PC-9 (cell line): ENCODE data around the gene NPM3. TPM values are rescaled to one million over a fixed set of nuclear protein-coding genes. Genes with fewer than 3 reads are reported as not detected.

Source experiments
- BruUV-seq: library from RNA; stranded (reverse); fragments of 400-500 nt; replicated peaks from 2 replicates; lab custom pipeline; 2021; lab: Mats Ljungman, UMichigan
- CTCF ChIA-PET: fragments of 300-600 bp; sonication (Branson Sonifier 250); formaldehyde crosslinking; loops from one replicate; lab custom pipeline; 2022; ENCODE audit warnings: antibody characterized with exemption; lab: Charles Lee
- POLR2A ChIA-PET: fragments of 300-600 bp; sonication (Branson Sonifier 250); formaldehyde crosslinking; loops from one replicate; lab custom pipeline; 2022; ENCODE audit warnings: antibody characterized with exemption; ENCODE audit not compliant: unreplicated experiment; lab: Charles Lee
- DNase-seq, 2 experiments: peaks; one replicate each; pipeline versions ENCODE4 v3.0.0 to v3.0.0-alpha.2; 2015 to 2022; ENCODE audit warnings: mixed read lengths in 1 of 2
- H2AFZ ChIP-seq: fragments of 200-600 bp; sonication (generic); 2 replicates; pipeline ENCODE4 v1.8.1; 2017; ENCODE audit warnings: antibody characterized with exemption
- H3F3A ChIP-seq: fragments of 200-600 bp; sonication (generic); 2 replicates; pipeline ENCODE4 v1.8.1; 2017; ENCODE audit warnings: antibody characterized with exemption, mild to moderate bottlenecking, low read depth; ENCODE audit not compliant: insufficient read depth
- H3K27ac ChIP-seq: fragments of 200-600 bp; sonication (generic); 2 replicates; pipeline ENCODE4 v1.6.1; 2016; ENCODE audit warnings: mixed run types
- H3K27me3 ChIP-seq: fragments of 200-600 bp; sonication (generic); 2 replicates; pipeline ENCODE4 v1.6.1; 2016; ENCODE audit warnings: low read depth, mixed run types; ENCODE audit not compliant: insufficient read depth
- H3K36me3 ChIP-seq: fragments of 200-600 bp; sonication (generic); 2 replicates; pipeline ENCODE4 v1.6.1; 2016; ENCODE audit warnings: low read depth, mixed run types
- H3K4me1 ChIP-seq: fragments of 200-600 bp; sonication (generic); replicated peaks from 2 replicates; pipeline ENCODE4 v1.6.1; 2016; ENCODE audit warnings: mixed run types; ENCODE audit not compliant: insufficient read depth
- H3K4me2 ChIP-seq: fragments of 200-600 bp; sonication (generic); 2 replicates; pipeline ENCODE4 v1.6.1; 2017; ENCODE audit warnings: mixed run types
- H3K4me3 ChIP-seq: fragments of 200-600 bp; sonication (generic); 2 replicates; pipeline ENCODE4 v1.6.1; 2016; ENCODE audit warnings: mixed run types
- H3K79me2 ChIP-seq: fragments of 200-600 bp; sonication (generic); 2 replicates; pipeline ENCODE4 v1.6.1; 2017; ENCODE audit warnings: low read depth, mixed run types
- H3K9me2 ChIP-seq: fragments of 200-600 bp; sonication (generic); 2 replicates; pipeline ENCODE4 v1.8.1; 2017; ENCODE audit warnings: mild to moderate bottlenecking; ENCODE audit not compliant: insufficient read depth
- H3K9me3 ChIP-seq: fragments of 200-600 bp; sonication (generic); 2 replicates; pipeline ENCODE4 v1.8.1; 2016; ENCODE audit warnings: low read depth; ENCODE audit not compliant: insufficient read depth
- H4K20me1 ChIP-seq: fragments of 200-600 bp; sonication (generic); 2 replicates; pipeline ENCODE4 v1.8.1; 2017; ENCODE audit not compliant: insufficient read depth
- CTCF ChIP-seq: fragments of 200-600 bp; sonication (generic); conservative IDR thresholded peaks from 2 replicates; pipeline ENCODE4 v1.6.1; 2017; ENCODE audit warnings: mixed run types, antibody characterized with exemption, mild to moderate bottlenecking, moderate library complexity
- EZH2 ChIP-seq: fragments of 200-600 bp; sonication (generic); IDR thresholded peaks from 2 replicates; pipeline ENCODE4 v1.8.0; 2017; ENCODE audit warnings: antibody characterized with exemption, low read depth
- intact Hi-C: fragments of 100-400 bp; cut with micrococcal nuclease; formaldehyde crosslinking; loops from one replicate; pipeline ENCODE4 v1.10.0; 2022; ENCODE audit not compliant: unreplicated experiment
- total RNA-seq: library from RNA; stranded (reverse); gene quantifications from 2 replicates; pipeline ENCODE4 v1.2.3, GENCODE V29; 2021

NPM3 gene
- total RNA-seq, 1 experiment from 2014 or later, result 36.1 TPM

- CTCF ChIA-PET, result no interaction called here
- TF ChIP-seq EZH2 (no peak), CTCF (no peak)
- Histone ChIP-seq H4K20me1 (no peaks in the 10 kb centered on the region), H3K27ac (0 out of 2 replicates have a peak overlapping the region, but pooled peaks have one; percentile 26), H3K9me3 (no peaks in the 10 kb centered on the region), H3K4me1 (0 out of 2 replicates have a peak, but pooled peaks cover 9% of the 10 kb centered on the region), H3K9me2 (no peaks in the 10 kb centered on the region), H3K79me2 (no peaks in the 10 kb centered on the region), H3F3A (no peaks in the 10 kb centered on the region; the same call in 1 of the 2 replicates), H3K4me2 (peak overlapping the region; percentile 73), H2AFZ (peak overlapping the region; percentile 69), H3K36me3 (no peaks in the 10 kb centered on the region), H3K27me3 (no peaks in the 10 kb centered on the region), H3K4me3 (peak overlapping the region; percentile 40; the same call in 1 of the 2 replicates)
- BruUV-seq, result no TSS peak
- peak; percentile 51 to 74 for DNase-seq
- intact Hi-C loops, result no loop called here
- POLR2A ChIA-PET, result no interaction called here
Measured at GRCh38 chr10:101830322-101831168, 47.3 kb upstream of the NPM3 start.

GRCh38 chr10:101829561-101830315, 46.5 kb upstream of the NPM3 start:
- Histone ChIP-seq H3K4me3 (no peak overlapping the region), H3K27me3 (no peaks in the 10 kb centered on the region), H3K4me2 (no peak overlapping the region), H3K9me3 (no peaks in the 10 kb centered on the region), H3K9me2 (no peaks in the 10 kb centered on the region), H3K79me2 (no peaks in the 10 kb centered on the region), H4K20me1 (no peaks in the 10 kb centered on the region), H2AFZ (no peak overlapping the region), H3K36me3 (no peaks in the 10 kb centered on the region), H3K27ac (no peak overlapping the region), H3K4me1 (0 out of 2 replicates have a peak, but pooled peaks cover 9% of the 10 kb centered on the region), H3F3A (no peaks in the 10 kb centered on the region; the same call in 1 of the 2 replicates)
- no TSS peak for BruUV-seq
- TF ChIP-seq EZH2 (no peak), CTCF (no peak)
- intact Hi-C loops, result no loop called here
- no peak for DNase-seq
- ChIA-PET POLR2A (interaction anchor here (0.7 kb wide), 1 partner anchor 11 kb away, joined by 9 read pairs; no protein-coding TSS in a partner anchor), CTCF (no interaction called here)

- BruUV-seq, result no TSS peak
- Histone ChIP-seq H3K4me1 (0 out of 2 replicates have a peak, but pooled peaks cover 9% of the 10 kb centered on the region), H3K79me2 (no peaks in the 10 kb centered on the region), H3K4me2 (no peak overlapping the region), H3K36me3 (no peaks in the 10 kb centered on the region), H3K27ac (no peak overlapping the region), H2AFZ (no peak overlapping the region), H3K9me2 (no peaks in the 10 kb centered on the region), H3F3A (no peaks in the 10 kb centered on the region; the same call in 1 of the 2 replicates), H4K20me1 (no peaks in the 10 kb centered on the region), H3K27me3 (no peaks in the 10 kb centered on the region), H3K4me3 (no peak overlapping the region), H3K9me3 (no peaks in the 10 kb centered on the region)
- ChIA-PET POLR2A (interaction anchor here (0.7 kb wide), 1 partner anchor 10 kb away, joined by 9 read pairs; no protein-coding TSS in a partner anchor), CTCF (no interaction called here)
- no peak for DNase-seq
- TF ChIP-seq CTCF, result no peak
- TF ChIP-seq EZH2, result no peak
- intact Hi-C loops, result no loop called here
Measured at GRCh38 chr10:101828766-101829551, 45.7 kb upstream of the NPM3 start.
